GM18909 (cell line): Measurements from ENCODE around the gene APOL5.

Source experiments
- ATAC-seq: cut with Tn5 transposase; IDR thresholded peaks from one replicate; pipeline ENCODE4 v1.9.1; 2021; ENCODE audit warnings: mild to moderate bottlenecking; ENCODE audit not compliant: unreplicated experiment, poor library complexity

APOL5 gene

GRCh38 chr22:35739076-35739930 is 21.6 kb downstream of the APOL5 start:
- ATAC-seq = no peak

- no peak for ATAC-seq
Measured at GRCh38 chr22:35739931-35740380, 22.3 kb downstream of the APOL5 start.

GRCh38 chr22:35740616-35741015 is 22.9 kb downstream of the APOL5 start:
- ATAC-seq = no peak

- no peak for ATAC-seq
Measured at GRCh38 chr22:35742342-35743100, 24.8 kb downstream of the APOL5 start.

- ATAC-seq = no peak
Measured at GRCh38 chr22:35743326-35743860, 25.7 kb downstream of the APOL5 start.

- ATAC-seq = no peak
Measured at GRCh38 chr22:35746248-35746647, 28.6 kb downstream of the APOL5 start.

- no peak for ATAC-seq
Measured at GRCh38 chr22:35746946-35747703, 29.5 kb downstream of the APOL5 start.

- ATAC-seq = peak; percentile 90
Measured at GRCh38 chr22:35749808-35750207, 32.1 kb downstream of the APOL5 start.

GRCh38 chr22:35752006-35752862 is 34.6 kb downstream of the APOL5 start:
- ATAC-seq = no peak

GRCh38 chr22:35752863-35753189 is 35.2 kb downstream of the APOL5 start:
- ATAC-seq = no peak

- ATAC-seq = no peak
Measured at GRCh38 chr22:35754761-35755160, 37.1 kb downstream of the APOL5 start.

- ATAC-seq = no peak
Measured at GRCh38 chr22:35756722-35757121, 39.0 kb downstream of the APOL5 start.

- no peak for ATAC-seq
Measured at GRCh38 chr22:35758394-35758793, 40.7 kb downstream of the APOL5 start.

GRCh38 chr22:35761037-35761436 is 43.4 kb downstream of the APOL5 start:
- ATAC-seq = no peak

- ATAC-seq = no peak
Measured at GRCh38 chr22:35766654-35767580, 49.2 kb downstream of the APOL5 start.

- no peak for ATAC-seq
Measured at GRCh38 chr22:35769974-35770373, 52.3 kb downstream of the APOL5 start.

GRCh38 chr22:35775339-35775738 is 57.7 kb downstream of the APOL5 start:
- ATAC-seq = no peak

GRCh38 chr22:35777335-35777975 is 59.8 kb downstream of the APOL5 start:
- ATAC-seq = no peak
